Measurements from ENCODE around the gene ENPP6. TPM values are rescaled to one million over a fixed set of nuclear protein-coding genes. Genes with fewer than 3 reads are reported as not detected.

Gene ENPP6
- total and polyA plus RNA-seq, 2 of the 13 experiments (the other 11 are each of a cell fraction or from before 2014, with no cell fraction given), result not detected

GRCh38 chr4:184171011-184171410 is 46.7 kb downstream of the ENPP6 start:
- ChIA-PET CTCF (ENCODE audit: low intra/inter-chr PET ratio, low total read pairs) (no interaction called here), POLR2A (no interaction called here)
- Histone ChIP-seq H3K4me2 (ENCODE audit: low read depth, low read length) (no peak overlapping the region), H3K4me1 (ENCODE audit: insufficient read depth, low read length) (no peaks in the 10 kb centered on the region), H3K79me2 (ENCODE audit: insufficient read depth, low read length) (no peaks in the 10 kb centered on the region), H3K36me3 (replicated peaks in 1 of 2; ENCODE audit: control insufficient read depth in 1 of 2, insufficient read depth in 2 of 2, low read length in 2 of 2) (no peaks in the 10 kb centered on the region), H2AFZ (ENCODE audit: low read length) (no peak overlapping the region), H3K27me3 (ENCODE audit: control insufficient read depth in 1 of 2, insufficient read depth in 2 of 2, low read length in 2 of 2) (no peaks in the 10 kb centered on the region; a peak in 1 of 5 replicates), H3K9ac (ENCODE audit: insufficient read depth, low read depth, low read length) (no peak overlapping the region), H4K20me1 (ENCODE audit: insufficient read depth, low read length) (no peaks in the 10 kb centered on the region), H3K27ac (ENCODE audit: extremely low read length, insufficient read depth, low read length) (no peak overlapping the region), H3K9me3 (ENCODE audit: low read length) (no peaks in the 10 kb centered on the region), H3K4me3 (replicated peaks in 1 of 3; ENCODE audit: insufficient read depth in 1 of 3, low read depth in 2 of 3, low read length in 3 of 3) (no peak overlapping the region)
- DNase-seq (ENCODE audit: low spot score) (no peak), ATAC-seq (no peak), FAIRE-seq (no peak)
- TF ChIP-seq EED (CRISPR knock-in tag; IDR thresholded peaks at IDR 0.05), result no peak
- no peak for TF ChIP-seq SP140L (CRISPR knock-in tag; IDR thresholded peaks at IDR 0.05; ENCODE audit: borderline replicate concordance)
- TF ChIP-seq SIX1 (CRISPR knock-in tag; IDR thresholded peaks at IDR 0.05; ENCODE audit: borderline replicate concordance), result 0 out of 2 replicates have a peak, but pooled peaks have one; percentile 39
- TF ChIP-seq HES4 (CRISPR knock-in tag; IDR thresholded peaks at IDR 0.05; ENCODE audit: borderline replicate concordance), result no peak
- TF ChIP-seq CTCF (CRISPR knock-in tag; IDR thresholded peaks at IDR 0.05), result 0 out of 2 replicates have a peak, but pooled peaks have one; percentile 4
- in situ Hi-C loops (cut with HindIII; ENCODE audit: extremely low pct_ligation_motif_present, low pct_unique_long_range_greater_than_20kb), result no loop called here
- no TSS peak for BruUV-seq (replicated peaks)
- WGBS (ENCODE audit: low lambda C conversion rate), result 0% methylated on average over 1 of the region's 1 CpG
- intact Hi-C loops (cut with micrococcal nuclease; ENCODE audit: unreplicated experiment), result no loop called here

- Histone ChIP-seq H3K27ac (ENCODE audit: extremely low read length, insufficient read depth, low read length) (no peak overlapping the region), H3K36me3 (replicated peaks in 1 of 2; ENCODE audit: control insufficient read depth in 1 of 2, insufficient read depth in 2 of 2, low read length in 2 of 2) (no peaks in the 10 kb centered on the region), H2AFZ (ENCODE audit: low read length) (no peak overlapping the region), H3K9ac (ENCODE audit: insufficient read depth, low read depth, low read length) (no peak overlapping the region), H3K4me3 (replicated peaks in 1 of 3; ENCODE audit: insufficient read depth in 1 of 3, low read depth in 2 of 3, low read length in 3 of 3) (no peak overlapping the region), H3K4me1 (ENCODE audit: insufficient read depth, low read length) (no peaks in the 10 kb centered on the region), H4K20me1 (ENCODE audit: insufficient read depth, low read length) (no peaks in the 10 kb centered on the region), H3K79me2 (ENCODE audit: insufficient read depth, low read length) (no peaks in the 10 kb centered on the region), H3K4me2 (ENCODE audit: low read depth, low read length) (no peak overlapping the region), H3K27me3 (ENCODE audit: control insufficient read depth in 1 of 2, insufficient read depth in 2 of 2, low read length in 2 of 2) (peaks cover 0 to 7% of the 10 kb centered on the region in 2 experiments; a peak in 2 of 5 replicates), H3K9me3 (ENCODE audit: low read length) (no peaks in the 10 kb centered on the region)
- CTCF ChIA-PET (ENCODE audit: low intra/inter-chr PET ratio, low total read pairs), result interaction anchor here (3.5 kb wide), 1 partner anchor 330 kb away, joined by 54 read pairs; no protein-coding TSS in a partner anchor
- intact Hi-C loops (cut with micrococcal nuclease; ENCODE audit: unreplicated experiment) (no loop called here), in situ Hi-C loops (cut with HindIII; ENCODE audit: extremely low pct_ligation_motif_present, low pct_unique_long_range_greater_than_20kb) (loop anchor here (5.0 kb wide), 1 partner anchor 327 kb away; no protein-coding TSS in a partner anchor)
- no peak for TF ChIP-seq MZF1 (CRISPR knock-in tag; IDR thresholded peaks at IDR 0.05; ENCODE audit: borderline replicate concordance)
- 48% methylated on average over 10 of the region's 17 CpGs for WGBS (ENCODE audit: low lambda C conversion rate)
- POLR2A ChIA-PET, result no interaction called here
- BruUV-seq (replicated peaks), result no TSS peak
- ATAC-seq, result peak; percentile 39
- no peak for DNase-seq (ENCODE audit: low spot score)
- FAIRE-seq, result no peak
Measured at GRCh38 chr4:184169225-184169867, 48.3 kb downstream of the ENPP6 start.

Measured in HepG2 (cell line).